Measurements from ENCODE around the gene PRDM8. TPM values are rescaled to one million over a fixed set of nuclear protein-coding genes. Genes with fewer than 3 reads are reported as not detected.
"Not testable (repeated sequence)": the region's sequence is repeated elsewhere in the genome, so short reads cannot be mapped to it uniquely, and the experiment has no call there.

PRDM8 gene
- total RNA-seq, 2 experiments from 2014 or later = 1.4 to 1.6 TPM

GRCh38 chr4:80247484-80247883 lies 50.2 kb downstream of the PRDM8 start:
- ATAC-seq; DNase-seq; CTCF ChIA-PET; intact Hi-C loops (cut with DNase I, micrococcal nuclease); POLR2A ChIA-PET; H3K4me1 Mint-ChIP-seq; H3K36me3 Mint-ChIP-seq (ENCODE audit: low read depth); H3K4me3 Mint-ChIP-seq; H3K9me3 Mint-ChIP-seq (ENCODE audit: low read depth); H3K27ac Mint-ChIP-seq: not testable (repeated sequence)
- H3K27me3 Mint-ChIP-seq = peaks cover 12% of the 10 kb centered on the region

DNA sequence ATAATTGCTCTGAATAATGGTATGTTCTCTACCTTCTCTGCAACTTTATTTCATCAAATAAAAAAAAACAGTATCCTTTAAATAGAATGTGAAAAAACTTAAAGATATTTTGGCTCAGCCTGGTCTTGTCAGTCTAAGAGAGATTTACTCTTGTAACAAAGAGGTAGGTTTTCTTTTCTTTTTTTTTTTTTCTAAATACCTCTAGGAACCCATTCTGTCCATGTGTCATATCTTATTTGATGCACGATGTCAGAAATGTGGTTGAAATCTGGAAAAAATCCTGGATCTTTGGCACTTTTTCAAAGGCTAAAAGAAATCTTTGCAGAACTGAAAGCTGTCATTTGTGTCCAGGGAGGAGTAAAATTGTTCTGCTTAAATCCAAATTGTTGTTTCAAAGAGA lies 51.8 kb downstream of the PRDM8 start:
- H3K4me1 Mint-ChIP-seq = no peaks in the 10 kb centered on the region
- H3K36me3 Mint-ChIP-seq (ENCODE audit: low read depth) = no peaks in the 10 kb centered on the region
- CTCF ChIA-PET = no interaction called here
- DNase-seq = no peak
- intact Hi-C loops (cut with DNase I, micrococcal nuclease) = no loop called here
- H3K9me3 Mint-ChIP-seq (ENCODE audit: low read depth) = no peaks in the 10 kb centered on the region
- H3K4me3 Mint-ChIP-seq = no peak overlapping the region
- peaks cover 7% of the 10 kb centered on the region for H3K27me3 Mint-ChIP-seq
- POLR2A ChIA-PET = no interaction called here
- ATAC-seq = no peak
- H3K27ac Mint-ChIP-seq = no peak overlapping the region

GRCh38 chr4:80252427-80252826 lies 55.1 kb downstream of the PRDM8 start:
- H3K4me3 Mint-ChIP-seq = no peak overlapping the region
- H3K36me3 Mint-ChIP-seq (ENCODE audit: low read depth) = no peaks in the 10 kb centered on the region
- no peaks in the 10 kb centered on the region for H3K4me1 Mint-ChIP-seq
- H3K27me3 Mint-ChIP-seq = peaks cover 12% of the 10 kb centered on the region
- intact Hi-C loops (cut with DNase I, micrococcal nuclease) = no loop called here
- ATAC-seq (no peak), DNase-seq (no peak)
- POLR2A ChIA-PET = no interaction called here
- CTCF ChIA-PET = no interaction called here
- no peaks in the 10 kb centered on the region for H3K9me3 Mint-ChIP-seq (ENCODE audit: low read depth)
- H3K27ac Mint-ChIP-seq = no peak overlapping the region

GRCh38 chr4:80252953-80253352 lies 55.6 kb downstream of the PRDM8 start:
- Mint-ChIP-seq H3K4me3 (no peak overlapping the region), H3K36me3 (ENCODE audit: low read depth) (no peaks in the 10 kb centered on the region), H3K9me3 (ENCODE audit: low read depth) (no peaks in the 10 kb centered on the region), H3K27me3 (peaks cover 17% of the 10 kb centered on the region), H3K4me1 (no peaks in the 10 kb centered on the region), H3K27ac (no peak overlapping the region)
- ATAC-seq = no peak
- ChIA-PET POLR2A (no interaction called here), CTCF (no interaction called here)
- no peak for DNase-seq
- intact Hi-C loops (cut with DNase I, micrococcal nuclease) = no loop called here

DNA sequence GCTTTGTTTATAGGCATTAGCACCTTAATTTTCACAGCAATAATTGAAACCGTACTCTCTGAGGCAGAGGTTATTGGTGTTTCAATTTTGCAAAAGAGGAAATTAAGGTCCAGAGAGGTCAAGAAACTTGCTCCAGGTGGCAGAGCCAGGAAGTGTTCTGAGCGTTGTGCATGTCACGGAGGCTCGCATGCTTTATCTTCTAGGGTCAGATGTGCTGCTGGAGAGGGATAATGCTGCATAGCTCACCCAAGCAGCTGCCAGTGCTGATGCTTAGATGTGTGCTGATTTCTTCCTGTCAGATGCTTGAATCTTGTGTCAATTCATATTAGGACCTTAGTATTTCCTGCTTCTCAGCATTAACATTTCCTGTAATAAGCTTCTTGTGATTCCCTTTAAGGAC lies 56.2 kb downstream of the PRDM8 start:
- no peak overlapping the region for H3K27ac Mint-ChIP-seq
- ChIA-PET CTCF (no interaction called here), POLR2A (no interaction called here)
- intact Hi-C loops (cut with DNase I, micrococcal nuclease) = no loop called here
- H3K4me1 Mint-ChIP-seq = no peaks in the 10 kb centered on the region
- H3K27me3 Mint-ChIP-seq = peaks cover 17% of the 10 kb centered on the region
- ATAC-seq (no peak), DNase-seq (no peak)
- H3K9me3 Mint-ChIP-seq (ENCODE audit: low read depth) = no peaks in the 10 kb centered on the region
- H3K36me3 Mint-ChIP-seq (ENCODE audit: low read depth) = no peaks in the 10 kb centered on the region
- H3K4me3 Mint-ChIP-seq = no peak overlapping the region

Other genes starting within 250 kb of the PRDM8 start
- 1 to 10 TPM; 2.3 to 3.8 TPM for gene ANTXR2, start 124.3 kb upstream of the PRDM8 start, total RNA-seq
- gene FGF5, start 69.2 kb downstream of the PRDM8 start, total RNA-seq = not detected
- not detected for gene CFAP299, start 138.2 kb downstream of the PRDM8 start, total RNA-seq

Data from activated CD4-positive, alpha-beta T cell treated with anti-CD3 and anti-CD28 coated beads for 36 hours (primary cell).